ENCODE data around the gene CARD10. TPM values are rescaled to one million over a fixed set of nuclear protein-coding genes. Genes with fewer than 3 reads are reported as not detected.

CARD10 gene
- total RNA-seq, 4 donors from 2014 or later = 4.0 to 14.0 (median 9.9) TPM

DNA sequence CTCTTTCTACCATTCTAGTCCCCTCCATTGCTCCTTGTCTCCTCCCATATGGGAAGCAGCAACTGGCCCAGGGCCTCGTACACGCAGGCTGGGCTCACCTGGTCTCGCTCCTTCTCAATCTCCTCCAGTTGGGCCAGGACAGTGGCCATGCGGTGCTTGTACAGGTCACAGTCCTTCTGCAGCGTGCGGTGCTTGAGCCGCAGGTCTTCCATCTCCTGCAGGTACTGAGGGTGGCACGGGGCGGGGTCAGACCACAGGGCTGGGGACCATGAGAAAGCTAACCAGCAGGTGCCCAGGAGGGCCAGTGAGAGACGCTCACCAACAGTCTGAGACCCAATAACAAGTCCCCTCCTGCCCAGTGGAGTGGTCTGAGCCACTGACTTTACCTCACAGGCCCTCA is 11.5 kb downstream of the CARD10 start:
- peaks cover 59% of the 10 kb centered on the region for H3K27me3 ChIP-seq
- H3K9me3 ChIP-seq = no peaks in the 10 kb centered on the region
- no peak for ATAC-seq
- 94% methylated on average over 3 of the region's 10 CpGs; no CpG with 5 or more reads in 1 of the 2 donors for WGBS, 2 donors (ENCODE audit: low coverage in 1 of 2)
- peaks cover 0 to 11% of the 10 kb centered on the region in 2 donors for H3K36me3 ChIP-seq
- TF ChIP-seq, protein P1, sequence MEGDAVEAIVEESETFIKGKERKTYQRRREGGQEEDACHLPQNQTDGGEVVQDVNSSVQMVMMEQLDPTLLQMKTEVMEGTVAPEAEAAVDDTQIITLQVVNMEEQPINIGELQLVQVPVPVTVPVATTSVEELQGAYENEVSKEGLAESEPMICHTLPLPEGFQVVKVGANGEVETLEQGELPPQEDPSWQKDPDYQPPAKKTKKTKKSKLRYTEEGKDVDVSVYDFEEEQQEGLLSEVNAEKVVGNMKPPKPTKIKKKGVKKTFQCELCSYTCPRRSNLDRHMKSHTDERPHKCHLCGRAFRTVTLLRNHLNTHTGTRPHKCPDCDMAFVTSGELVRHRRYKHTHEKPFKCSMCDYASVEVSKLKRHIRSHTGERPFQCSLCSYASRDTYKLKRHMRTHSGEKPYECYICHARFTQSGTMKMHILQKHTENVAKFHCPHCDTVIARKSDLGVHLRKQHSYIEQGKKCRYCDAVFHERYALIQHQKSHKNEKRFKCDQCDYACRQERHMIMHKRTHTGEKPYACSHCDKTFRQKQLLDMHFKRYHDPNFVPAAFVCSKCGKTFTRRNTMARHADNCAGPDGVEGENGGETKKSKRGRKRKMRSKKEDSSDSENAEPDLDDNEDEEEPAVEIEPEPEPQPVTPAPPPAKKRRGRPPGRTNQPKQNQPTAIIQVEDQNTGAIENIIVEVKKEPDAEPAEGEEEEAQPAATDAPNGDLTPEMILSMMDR (IDR thresholded peaks at IDR 0.05) = no peak
- TF ChIP-seq POLR2A (IDR thresholded peaks at IDR 0.05) = no peak
- no peak for TF ChIP-seq POLR2AphosphoS5 (IDR thresholded peaks at IDR 0.05)
- no peak for TF ChIP-seq EP300 (IDR thresholded peaks at IDR 0.05)
- H3K4me3 ChIP-seq = no peak overlapping the region
- H3K4me1 ChIP-seq = peaks cover 0 to 50% (median 10%) of the 10 kb centered on the region in 3 donors
- H3K27ac ChIP-seq = peak overlapping the region in 1 of 4 donors; percentile 60

DNA sequence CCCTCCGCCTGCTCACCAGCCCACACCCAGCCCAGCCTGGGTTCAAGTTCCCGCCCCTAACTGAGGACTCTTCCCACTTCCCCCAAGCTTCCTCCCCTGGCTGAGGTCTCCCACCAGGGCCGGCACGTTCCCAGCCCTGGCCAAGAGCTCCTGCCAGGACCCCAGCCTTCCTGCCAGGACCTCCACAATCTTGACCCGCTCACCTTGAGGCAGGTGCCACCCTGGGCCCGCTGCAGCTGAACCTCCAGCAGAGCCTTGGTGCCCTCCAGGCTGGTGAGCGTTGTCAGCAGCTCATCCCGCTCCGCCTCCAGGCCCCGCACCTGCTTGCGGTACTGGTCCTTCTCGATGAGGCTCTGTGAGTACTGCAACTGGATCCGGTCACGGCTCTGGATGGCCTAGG is 13.2 kb downstream of the CARD10 start:
- ATAC-seq = no peak

DNA sequence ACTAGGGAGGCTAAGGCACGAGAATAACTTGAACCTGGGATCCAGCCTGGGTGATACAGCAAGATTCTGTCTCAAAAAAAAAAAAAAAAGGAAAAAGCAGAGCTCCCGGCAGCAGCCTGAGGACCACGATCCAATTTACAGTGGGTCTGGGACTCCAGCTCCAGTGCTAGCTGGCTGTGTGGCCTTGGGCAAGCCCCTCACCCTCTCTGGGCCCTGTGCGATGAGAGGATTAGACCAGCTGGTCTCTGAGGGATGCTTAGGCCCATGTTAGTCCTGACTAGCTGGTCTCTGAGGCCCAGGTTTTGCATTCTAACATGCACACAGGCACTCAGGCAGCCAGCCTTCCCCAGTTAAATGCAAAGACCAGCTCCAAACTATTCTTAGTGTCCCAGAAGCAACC is 13.7 kb downstream of the CARD10 start:
- H3K4me3 ChIP-seq = no peak overlapping the region
- TF ChIP-seq POLR2A (IDR thresholded peaks at IDR 0.05) = no peak
- TF ChIP-seq, protein P1 (IDR thresholded peaks at IDR 0.05) = no peak
- TF ChIP-seq POLR2AphosphoS5 (IDR thresholded peaks at IDR 0.05) = no peak
- TF ChIP-seq EP300 (IDR thresholded peaks at IDR 0.05) = no peak
- ATAC-seq = no peak
- 80 to 88% methylated on average over 1 to 3 of the region's 4 CpGs for WGBS, 2 donors (ENCODE audit: low coverage in 1 of 2)
- peaks cover 0 to 11% of the 10 kb centered on the region in 2 donors for H3K36me3 ChIP-seq
- no peaks in the 10 kb centered on the region for H3K9me3 ChIP-seq
- no peak overlapping the region for H3K27ac ChIP-seq
- H3K27me3 ChIP-seq = peaks cover 66% of the 10 kb centered on the region
- peaks cover 0 to 56% (median 3%) of the 10 kb centered on the region in 3 donors for H3K4me1 ChIP-seq

More for the DNA sequence above, 13.2 kb downstream of the CARD10 start:
- no peak overlapping the region for H3K4me3 ChIP-seq
- peak overlapping the region in 1 of 4 donors; percentile 2 for H3K27ac ChIP-seq
- H3K9me3 ChIP-seq = no peaks in the 10 kb centered on the region
- peaks cover 67% of the 10 kb centered on the region for H3K27me3 ChIP-seq
- peaks cover 0 to 54% (median 3%) of the 10 kb centered on the region in 3 donors for H3K4me1 ChIP-seq
- 85% methylated on average over 4 of the region's 14 CpGs; no CpG with 5 or more reads in 1 of the 2 donors for WGBS, 2 donors (ENCODE audit: low coverage in 1 of 2)
- peaks cover 0 to 11% of the 10 kb centered on the region in 2 donors for H3K36me3 ChIP-seq
- TF ChIP-seq, protein P1 (IDR thresholded peaks at IDR 0.05) = no peak
- TF ChIP-seq POLR2AphosphoS5 (IDR thresholded peaks at IDR 0.05) = no peak
- no peak for TF ChIP-seq EP300 (IDR thresholded peaks at IDR 0.05)
- TF ChIP-seq POLR2A (IDR thresholded peaks at IDR 0.05) = no peak

DNA sequence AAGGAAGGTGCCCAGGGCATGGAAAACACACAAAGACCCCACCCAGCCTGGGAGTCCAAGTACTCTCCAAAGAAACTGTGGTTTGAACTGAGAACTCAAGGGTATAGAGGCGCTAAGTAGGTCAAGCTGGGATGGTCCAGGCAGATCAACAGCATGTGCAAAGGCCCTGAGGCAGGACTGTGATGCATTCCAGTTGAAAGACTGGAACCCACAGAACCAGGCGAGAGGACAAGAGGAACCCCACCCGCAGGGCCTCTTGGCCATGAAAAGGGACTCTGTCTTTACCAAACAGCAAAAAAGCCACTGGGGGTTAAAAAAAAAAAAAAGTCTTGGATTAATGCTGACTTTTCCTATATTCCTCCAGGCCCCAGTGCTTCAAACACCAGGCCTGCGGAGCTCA is 14.3 kb downstream of the CARD10 start:
- WGBS, 2 donors (ENCODE audit: low coverage in 1 of 2) = 91 to 100% methylated on average over 3 to 4 of the region's 4 CpGs
- Histone ChIP-seq H3K4me3 (no peak overlapping the region), H3K36me3 (peaks cover 0 to 11% of the 10 kb centered on the region in 2 donors)

More for the DNA sequence above, 14.3 kb downstream of the CARD10 start:
- H3K4me1 ChIP-seq = peaks cover 0 to 56% (median under 1%) of the 10 kb centered on the region in 3 donors
- H3K9me3 ChIP-seq = no peaks in the 10 kb centered on the region
- TF ChIP-seq POLR2A (IDR thresholded peaks at IDR 0.05) (no peak), EP300 (IDR thresholded peaks at IDR 0.05) (no peak), POLR2AphosphoS5 (IDR thresholded peaks at IDR 0.05) (no peak)
- TF ChIP-seq, protein P1 (IDR thresholded peaks at IDR 0.05) = no peak
- H3K27ac ChIP-seq = peak overlapping the region in 3 of 4 donors; percentile 41 to 66 (median 43)
- peaks cover 66% of the 10 kb centered on the region for H3K27me3 ChIP-seq
- ATAC-seq = no peak
